ENCODE data around the gene TRIP13.
A peak's percentile ranks its signal among the peaks of the same experiment; 100 is the strongest.
"Not testable (repeated sequence)": the region's sequence is repeated elsewhere in the genome, so short reads cannot be mapped to it uniquely, and the experiment has no call there.

TRIP13 gene

GRCh38 chr5:892394-893136 lies at the start of gene TRIP13, which contains the start of gene BRD9:
Gene TRIP13 (plus strand): TSS chr5:892884. CDS start chr5:892999, 115 bp downstream.
Gene BRD9 (minus strand): TSS chr5:892801. CDS start chr5:892657, 144 bp downstream.
- peak within 1 kb of the TSS; percentile 91 for H3K4me3 ChIP-seq (ENCODE audit: low read depth, low read length)

- H3K4me3 ChIP-seq (ENCODE audit: low read depth, low read length), result not testable (repeated sequence)
These were observed 49.3 kb upstream of the TRIP13 start for GRCh38 chr5:843371-843770.

GRCh38 chr5:843926-844325 lies 48.8 kb upstream of the TRIP13 start:
- H3K4me3 ChIP-seq (ENCODE audit: low read depth, low read length), result not testable (repeated sequence)

- H3K4me3 ChIP-seq (ENCODE audit: low read depth, low read length), result not testable (repeated sequence)
These were observed 48.3 kb upstream of the TRIP13 start for GRCh38 chr5:844426-844825.

- not testable (repeated sequence) for H3K4me3 ChIP-seq (ENCODE audit: low read depth, low read length)
These were observed 47.5 kb upstream of the TRIP13 start for GRCh38 chr5:845031-845675.

- not testable (repeated sequence) for H3K4me3 ChIP-seq (ENCODE audit: low read depth, low read length)
These were observed 46.7 kb upstream of the TRIP13 start for GRCh38 chr5:845676-846601.

GRCh38 chr5:846602-847091 lies 46.0 kb upstream of the TRIP13 start:
- not testable (repeated sequence) for H3K4me3 ChIP-seq (ENCODE audit: low read depth, low read length)

- not testable (repeated sequence) for H3K4me3 ChIP-seq (ENCODE audit: low read depth, low read length)
These were observed 45.5 kb upstream of the TRIP13 start for GRCh38 chr5:847212-847611.

GRCh38 chr5:847736-848135 lies 44.9 kb upstream of the TRIP13 start:
- H3K4me3 ChIP-seq (ENCODE audit: low read depth, low read length), result not testable (repeated sequence)

GRCh38 chr5:848671-849111 lies 44.0 kb upstream of the TRIP13 start:
- H3K4me3 ChIP-seq (ENCODE audit: low read depth, low read length), result no peak overlapping the region

GRCh38 chr5:849651-850301 lies 42.9 kb upstream of the TRIP13 start:
- no peak overlapping the region for H3K4me3 ChIP-seq (ENCODE audit: low read depth, low read length)

- H3K4me3 ChIP-seq (ENCODE audit: low read depth, low read length), result no peak within 1 kb of the TSS
These were observed 42.1 kb upstream of the TRIP13 start, which contains the start of gene ZDHHC11 for GRCh38 chr5:850511-851006. Gene ZDHHC11 (minus strand): TSS chr5:850986. CDS start chr5:850602, 384 bp downstream.

GRCh38 chr5:851076-851475 lies 41.6 kb upstream of the TRIP13 start:
- H3K4me3 ChIP-seq (ENCODE audit: low read depth, low read length), result no peak overlapping the region

- no peak overlapping the region for H3K4me3 ChIP-seq (ENCODE audit: low read depth, low read length)
These were observed 41.1 kb upstream of the TRIP13 start for GRCh38 chr5:851553-851952.

- H3K4me3 ChIP-seq (ENCODE audit: low read depth, low read length), result no peak overlapping the region
These were observed 40.7 kb upstream of the TRIP13 start for GRCh38 chr5:852018-852417.

GRCh38 chr5:852431-853401 lies 40.0 kb upstream of the TRIP13 start:
- H3K4me3 ChIP-seq (ENCODE audit: low read depth, low read length), result no peak overlapping the region

GRCh38 chr5:853416-854090 lies 39.1 kb upstream of the TRIP13 start:
- H3K4me3 ChIP-seq (ENCODE audit: low read depth, low read length), result not testable (repeated sequence)

GRCh38 chr5:854217-854616 lies 38.5 kb upstream of the TRIP13 start:
- H3K4me3 ChIP-seq (ENCODE audit: low read depth, low read length), result no peak overlapping the region
